ENCODE measurements around the gene LRCH3.

LRCH3 gene

DNA sequence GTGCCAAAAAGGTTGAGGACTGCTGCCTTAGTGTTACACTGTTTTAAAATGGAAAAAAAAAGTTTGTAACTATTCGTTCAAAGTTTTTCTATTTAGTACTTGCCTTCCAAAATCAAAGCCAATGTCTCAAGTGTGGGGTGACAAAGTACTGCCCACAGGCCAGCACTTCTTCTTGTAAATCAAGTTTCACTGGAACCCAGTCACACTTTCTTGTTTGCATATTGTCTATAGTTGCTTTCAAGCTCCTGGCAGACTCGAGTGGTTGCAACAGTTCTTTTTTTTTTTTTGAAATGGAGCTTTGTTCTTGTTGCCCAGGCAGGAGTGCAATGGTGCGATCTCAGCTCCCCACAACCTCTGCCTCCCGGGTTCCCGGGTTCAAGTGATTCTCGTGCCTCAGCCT lies 83.6 kb downstream of the LRCH3 start:
- TF ChIP-seq, protein P1, sequence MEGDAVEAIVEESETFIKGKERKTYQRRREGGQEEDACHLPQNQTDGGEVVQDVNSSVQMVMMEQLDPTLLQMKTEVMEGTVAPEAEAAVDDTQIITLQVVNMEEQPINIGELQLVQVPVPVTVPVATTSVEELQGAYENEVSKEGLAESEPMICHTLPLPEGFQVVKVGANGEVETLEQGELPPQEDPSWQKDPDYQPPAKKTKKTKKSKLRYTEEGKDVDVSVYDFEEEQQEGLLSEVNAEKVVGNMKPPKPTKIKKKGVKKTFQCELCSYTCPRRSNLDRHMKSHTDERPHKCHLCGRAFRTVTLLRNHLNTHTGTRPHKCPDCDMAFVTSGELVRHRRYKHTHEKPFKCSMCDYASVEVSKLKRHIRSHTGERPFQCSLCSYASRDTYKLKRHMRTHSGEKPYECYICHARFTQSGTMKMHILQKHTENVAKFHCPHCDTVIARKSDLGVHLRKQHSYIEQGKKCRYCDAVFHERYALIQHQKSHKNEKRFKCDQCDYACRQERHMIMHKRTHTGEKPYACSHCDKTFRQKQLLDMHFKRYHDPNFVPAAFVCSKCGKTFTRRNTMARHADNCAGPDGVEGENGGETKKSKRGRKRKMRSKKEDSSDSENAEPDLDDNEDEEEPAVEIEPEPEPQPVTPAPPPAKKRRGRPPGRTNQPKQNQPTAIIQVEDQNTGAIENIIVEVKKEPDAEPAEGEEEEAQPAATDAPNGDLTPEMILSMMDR (IDR thresholded peaks at IDR 0.05; ENCODE audit: borderline replicate concordance, extremely low read depth, low read length, poor library complexity, severe bottlenecking): no peak
- TF ChIP-seq EZH2 (IDR thresholded peaks at IDR 0.05; ENCODE audit: borderline replicate concordance, low read depth, low read length, severe bottlenecking): no peak
- no peak overlapping the region for H3K27ac ChIP-seq (ENCODE audit: low read length)
- H2AFZ ChIP-seq (ENCODE audit: low read depth, low read length): no peak overlapping the region
- H3K4me1 ChIP-seq (ENCODE audit: insufficient read depth, low read length): no peaks in the 10 kb centered on the region
- H4K20me1 ChIP-seq (ENCODE audit: insufficient read depth, low read length): no peaks in the 10 kb centered on the region
- ATAC-seq (ENCODE audit: insufficient read depth, low read depth) (no peak), DNase-seq (no peak)
- H3K36me3 ChIP-seq (ENCODE audit: insufficient read depth, low read length): peaks cover 41% of the 10 kb centered on the region
- no peaks in the 10 kb centered on the region for H3K9me3 ChIP-seq (ENCODE audit: insufficient read depth, low read length, severe bottlenecking)
- no peak overlapping the region for H3K9ac ChIP-seq (ENCODE audit: low read depth, low read length)
- H3K4me2 ChIP-seq (ENCODE audit: insufficient read depth, low read length): no peak overlapping the region
- H3K79me2 ChIP-seq (ENCODE audit: insufficient read depth, low read length): no peaks in the 10 kb centered on the region
- no peak overlapping the region for H3K4me3 ChIP-seq (ENCODE audit: low read depth in 1 of 2, low read length in 2 of 2)
- H3K27me3 ChIP-seq (ENCODE audit: insufficient read depth, low read length, poor library complexity): no peaks in the 10 kb centered on the region

DNA sequence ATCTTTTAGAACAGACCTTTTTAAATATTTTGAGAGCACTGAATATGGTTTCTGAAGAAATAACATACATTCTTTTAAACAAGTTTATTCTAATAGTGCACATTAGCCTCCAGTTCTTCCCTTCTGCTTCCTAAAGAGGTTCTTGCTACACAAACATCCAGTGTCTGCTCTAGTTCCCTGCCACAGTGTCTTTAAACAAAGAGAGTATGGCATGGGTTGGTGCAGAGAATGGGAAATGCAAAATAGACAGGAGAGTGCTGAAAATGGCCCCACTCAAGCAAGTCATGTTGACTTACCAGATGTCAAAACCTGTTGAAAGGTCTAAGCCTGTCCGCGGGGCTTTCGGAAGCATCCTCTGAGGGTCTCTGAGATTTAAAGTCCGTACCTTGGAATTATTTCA lies 86.8 kb downstream of the LRCH3 start:
- no peaks in the 10 kb centered on the region for H3K79me2 ChIP-seq (ENCODE audit: insufficient read depth, low read length)
- H3K4me2 ChIP-seq (ENCODE audit: insufficient read depth, low read length): no peak overlapping the region
- no peaks in the 10 kb centered on the region for H3K4me1 ChIP-seq (ENCODE audit: insufficient read depth, low read length)
- H4K20me1 ChIP-seq (ENCODE audit: insufficient read depth, low read length): no peaks in the 10 kb centered on the region
- H3K27me3 ChIP-seq (ENCODE audit: insufficient read depth, low read length, poor library complexity): no peaks in the 10 kb centered on the region
- H2AFZ ChIP-seq (ENCODE audit: low read depth, low read length): no peak overlapping the region
- H3K27ac ChIP-seq (ENCODE audit: low read length): no peak overlapping the region
- ATAC-seq (ENCODE audit: insufficient read depth, low read depth) (no peak), DNase-seq (no peak)
- no peak overlapping the region for H3K9ac ChIP-seq (ENCODE audit: low read depth, low read length)
- H3K9me3 ChIP-seq (ENCODE audit: insufficient read depth, low read length, severe bottlenecking): no peaks in the 10 kb centered on the region
- no peak overlapping the region for H3K4me3 ChIP-seq (ENCODE audit: low read depth in 1 of 2, low read length in 2 of 2)
- H3K36me3 ChIP-seq (ENCODE audit: insufficient read depth, low read length): peaks cover 31% of the 10 kb centered on the region; the same call in 1 of the 2 replicates
- no peak for TF ChIP-seq EZH2 (IDR thresholded peaks at IDR 0.05; ENCODE audit: borderline replicate concordance, low read depth, low read length, severe bottlenecking)
- TF ChIP-seq, protein P1 (IDR thresholded peaks at IDR 0.05; ENCODE audit: borderline replicate concordance, extremely low read depth, low read length, poor library complexity, severe bottlenecking): no peak

DNA sequence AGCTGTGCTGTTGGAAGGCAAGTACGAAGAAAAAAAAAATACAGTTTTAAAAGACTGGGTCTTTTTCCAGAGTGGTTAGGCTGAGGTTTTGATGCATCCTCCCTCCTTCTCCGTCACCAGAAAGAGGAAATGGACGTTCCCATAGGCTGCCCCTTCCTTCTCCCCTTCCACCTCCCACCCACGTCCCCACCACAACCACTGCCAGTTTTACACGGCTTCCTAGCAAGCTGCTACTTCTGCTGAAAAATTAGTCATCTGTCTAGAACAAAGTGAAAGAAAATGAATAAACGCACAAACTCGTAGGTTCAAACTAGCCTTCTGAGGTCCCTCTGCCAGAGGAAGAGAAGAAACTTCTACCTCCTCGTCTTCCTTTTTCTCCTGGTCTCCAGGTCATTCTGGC lies 87.4 kb downstream of the LRCH3 start:
- TF ChIP-seq, protein P1 (IDR thresholded peaks at IDR 0.05; ENCODE audit: borderline replicate concordance, extremely low read depth, low read length, poor library complexity, severe bottlenecking): no peak
- TF ChIP-seq EZH2 (IDR thresholded peaks at IDR 0.05; ENCODE audit: borderline replicate concordance, low read depth, low read length, severe bottlenecking): no peak
- H3K4me3 ChIP-seq (ENCODE audit: low read depth in 1 of 2, low read length in 2 of 2): no peak overlapping the region
- peaks cover 31% of the 10 kb centered on the region for H3K36me3 ChIP-seq (ENCODE audit: insufficient read depth, low read length)
- H3K9ac ChIP-seq (ENCODE audit: low read depth, low read length): no peak overlapping the region
- no peaks in the 10 kb centered on the region for H3K9me3 ChIP-seq (ENCODE audit: insufficient read depth, low read length, severe bottlenecking)
- no peak overlapping the region for H3K27ac ChIP-seq (ENCODE audit: low read length)
- no peaks in the 10 kb centered on the region for H3K4me1 ChIP-seq (ENCODE audit: insufficient read depth, low read length)
- no peak for ATAC-seq (ENCODE audit: insufficient read depth, low read depth)
- DNase-seq: no peak
- no peaks in the 10 kb centered on the region for H4K20me1 ChIP-seq (ENCODE audit: insufficient read depth, low read length)
- no peaks in the 10 kb centered on the region for H3K79me2 ChIP-seq (ENCODE audit: insufficient read depth, low read length)
- H3K27me3 ChIP-seq (ENCODE audit: insufficient read depth, low read length, poor library complexity): no peaks in the 10 kb centered on the region
- H2AFZ ChIP-seq (ENCODE audit: low read depth, low read length): no peak overlapping the region
- H3K4me2 ChIP-seq (ENCODE audit: insufficient read depth, low read length): no peak overlapping the region
